ENCODE measurements around the gene IQSEC1. TPM values are rescaled to one million over a fixed set of nuclear protein-coding genes. Genes with fewer than 3 reads are reported as not detected.

The IQSEC1 gene
- total and polyA plus RNA-seq, 7 experiments from 2014 or later, result 21.1 to 163 (median 70.2) TPM

GRCh38 chr3:12995389-12996180, 77.6 kb downstream of the IQSEC1 start:
- H3K36me3 Mint-ChIP-seq, result peaks cover 0 to 21% (median 7%) of the 10 kb centered on the region in 5 donors
- peaks cover 0 to 11% (median 0%) of the 10 kb centered on the region in 3 experiments for H3K36me3 ChIP-seq (ENCODE audit: control insufficient read depth in 2 of 3, insufficient read depth in 3 of 3, low read length in 3 of 3)
- POLR2A ChIA-PET, result interaction anchor here (0.6 to 2.9 kb wide), 10 partner anchors 8 to 108 kb away, joined by 3 to 20 read pairs (median 4); no protein-coding TSS in a partner anchor
- peak overlapping the region; percentile 77 for H3K27ac ChIP-seq (ENCODE audit: low read depth, low read length)
- peaks cover 30 to 80% (median 71%) of the 10 kb centered on the region in 7 donors for H3K4me1 Mint-ChIP-seq
- intact Hi-C loops (cut with micrococcal nuclease), result loop anchor here (1.0 to 2.0 kb wide), 6 partner anchors 11 to 127 kb away; no protein-coding TSS in a partner anchor
- H3K4me1 ChIP-seq (ENCODE audit: control insufficient read depth in 2 of 2, insufficient read depth in 2 of 2, low read length in 2 of 2), result peaks cover 20 to 28% of the 10 kb centered on the region in 2 donors
- H3K4me3 Mint-ChIP-seq, result peak overlapping the region; percentile 71 to 97 (median 95)
- H3K4me3 ChIP-seq (ENCODE audit: low read length), result peak overlapping the region; percentile 69
- peaks cover 0 to 5% (median 0%) of the 10 kb centered on the region in 5 donors for H3K27me3 Mint-ChIP-seq
- peak in 1 of 9 donors; percentile 3 for DNase-seq
- H3K9me3 ChIP-seq (ENCODE audit: control insufficient read depth in 2 of 3, low read length in 3 of 3), result no peaks in the 10 kb centered on the region
- no peaks in the 10 kb centered on the region for H3K27me3 ChIP-seq (ENCODE audit: control insufficient read depth in 2 of 2, insufficient read depth in 2 of 2, low read length in 2 of 2)
- no peak for ATAC-seq
- H3K9me3 Mint-ChIP-seq, result peaks cover 0 to 1% (median 0%) of the 10 kb centered on the region in 11 donors
- H3K27ac Mint-ChIP-seq, result peak overlapping the region; percentile 6 to 94 (median 89)
- CTCF ChIA-PET, result interaction anchor here (0.6 to 2.8 kb wide), 15 partner anchors 9 to 97 kb away, joined by 3 to 23 read pairs (median 4); no protein-coding TSS in a partner anchor

- H3K27ac ChIP-seq (ENCODE audit: low read depth, low read length), result peak overlapping the region; percentile 77
- ATAC-seq (peak; percentile 86), DNase-seq (peak; percentile 76 to 92 (median 83))
- ChIA-PET CTCF (interaction anchor here (1.0 to 2.8 kb wide), 9 partner anchors 10 to 93 kb away, joined by 3 to 23 read pairs (median 7); no protein-coding TSS in a partner anchor), POLR2A (interaction anchor here (0.9 to 2.9 kb wide), 9 partner anchors 9 to 76 kb away, joined by 3 to 20 read pairs (median 4); no protein-coding TSS in a partner anchor)
- H3K4me3 ChIP-seq (ENCODE audit: low read length), result peak overlapping the region; percentile 69
- no peaks in the 10 kb centered on the region for H3K27me3 ChIP-seq (ENCODE audit: control insufficient read depth in 2 of 2, insufficient read depth in 2 of 2, low read length in 2 of 2)
- Mint-ChIP-seq H3K4me1 (peaks cover 23 to 80% (median 71%) of the 10 kb centered on the region in 7 donors), H3K9me3 (peaks cover 0 to 1% (median 0%) of the 10 kb centered on the region in 11 donors), H3K27me3 (peaks cover 0 to 5% (median 0%) of the 10 kb centered on the region in 5 donors), H3K4me3 (peak overlapping the region; percentile 91 to 97 (median 95)), H3K27ac (peak overlapping the region; percentile 85 to 96 (median 90)), H3K36me3 (peaks cover 0 to 22% (median 6%) of the 10 kb centered on the region in 5 donors)
- H3K4me1 ChIP-seq (ENCODE audit: control insufficient read depth in 2 of 2, insufficient read depth in 2 of 2, low read length in 2 of 2), result peaks cover 20 to 30% of the 10 kb centered on the region in 2 donors
- no peaks in the 10 kb centered on the region for H3K9me3 ChIP-seq (ENCODE audit: control insufficient read depth in 2 of 3, low read length in 3 of 3)
- peaks cover 0 to 11% (median 0%) of the 10 kb centered on the region in 3 experiments for H3K36me3 ChIP-seq (ENCODE audit: control insufficient read depth in 2 of 3, insufficient read depth in 3 of 3, low read length in 3 of 3)
- intact Hi-C loops (cut with micrococcal nuclease), result loop anchor here (1.0 to 2.0 kb wide), 7 partner anchors 10 to 126 kb away; partner anchors contain the start of gene IQSEC1 (in 1 of the 2)
These were observed 78.4 kb downstream of the IQSEC1 start for GRCh38 chr3:12994607-12995388.

- peaks cover 20 to 26% of the 10 kb centered on the region in 2 donors for H3K4me1 ChIP-seq (ENCODE audit: control insufficient read depth in 2 of 2, insufficient read depth in 2 of 2, low read length in 2 of 2)
These were observed 78.9 kb downstream of the IQSEC1 start for GRCh38 chr3:12994357-12994606.

GRCh38 chr3:12993517-12994356, 79.5 kb downstream of the IQSEC1 start:
- Mint-ChIP-seq H3K4me3 (peak overlapping the region in 9 of 10 donors; percentile 91 to 97 (median 95)), H3K9me3 (peaks cover 0 to 1% (median 0%) of the 10 kb centered on the region in 11 donors), H3K27me3 (peaks cover 0 to 5% (median 0%) of the 10 kb centered on the region in 5 donors), H3K36me3 (peaks cover 0 to 20% (median 6%) of the 10 kb centered on the region in 5 donors), H3K4me1 (peaks cover 23 to 80% (median 71%) of the 10 kb centered on the region in 7 donors), H3K27ac (peak overlapping the region in 1 of 9 donors; percentile 9)
- Histone ChIP-seq H3K9me3 (ENCODE audit: control insufficient read depth in 2 of 3, low read length in 3 of 3) (no peaks in the 10 kb centered on the region), H3K4me1 (ENCODE audit: control insufficient read depth in 2 of 2, insufficient read depth in 2 of 2, low read length in 2 of 2) (peaks cover 20 to 28% of the 10 kb centered on the region in 2 donors), H3K27ac (ENCODE audit: low read depth, low read length) (peak overlapping the region; percentile 77), H3K36me3 (ENCODE audit: control insufficient read depth in 2 of 3, insufficient read depth in 3 of 3, low read length in 3 of 3) (peaks cover 0 to 11% (median 0%) of the 10 kb centered on the region in 3 experiments), H3K27me3 (ENCODE audit: control insufficient read depth in 2 of 2, insufficient read depth in 2 of 2, low read length in 2 of 2) (no peaks in the 10 kb centered on the region), H3K4me3 (ENCODE audit: low read length) (peak overlapping the region; percentile 69)
- intact Hi-C loops (cut with micrococcal nuclease), result loop anchor here (1.0 to 2.0 kb wide), 2 partner anchors 75 to 80 kb away; partner anchors contain the start of gene IQSEC1 (in 1 of the 2)
- DNase-seq, result peak in 4 of 9 donors; percentile 21 to 35 (median 27)
- POLR2A ChIA-PET, result interaction anchor here (1.0 to 2.9 kb wide), 5 partner anchors 13 to 25 kb away, joined by 4 to 20 read pairs (median 5); no protein-coding TSS in a partner anchor
- CTCF ChIA-PET, result interaction anchor here (0.6 to 2.8 kb wide), 5 partner anchors 12 to 127 kb away, joined by 4 to 23 read pairs (median 7); no protein-coding TSS in a partner anchor
- peak; percentile 12 for ATAC-seq

More at GRCh38 chr3:12994357-12994606, 78.9 kb downstream of the IQSEC1 start:
- peak overlapping the region; percentile 77 for H3K27ac ChIP-seq (ENCODE audit: low read depth, low read length)
- DNase-seq (peak in 1 of 9 donors; percentile 9), ATAC-seq (peak; percentile 7)
- ChIA-PET CTCF (interaction anchor here (1.2 to 2.8 kb wide), 6 partner anchors 11 to 21 kb away, joined by 4 to 23 read pairs (median 8); no protein-coding TSS in a partner anchor), POLR2A (interaction anchor here (1.2 to 2.9 kb wide), 4 partner anchors 10 to 57 kb away, joined by 4 to 20 read pairs (median 14); no protein-coding TSS in a partner anchor)
- peaks cover 0 to 21% (median 6%) of the 10 kb centered on the region in 5 donors for H3K36me3 Mint-ChIP-seq
- no peaks in the 10 kb centered on the region for H3K27me3 ChIP-seq (ENCODE audit: control insufficient read depth in 2 of 2, insufficient read depth in 2 of 2, low read length in 2 of 2)
- intact Hi-C loops (cut with micrococcal nuclease), result loop anchor here (1.0 to 2.0 kb wide), 2 partner anchors 75 to 79 kb away; partner anchors contain the start of gene IQSEC1 (in 1 of the 2)
- no peaks in the 10 kb centered on the region for H3K9me3 ChIP-seq (ENCODE audit: control insufficient read depth in 2 of 3, low read length in 3 of 3)
- H3K4me1 Mint-ChIP-seq, result peaks cover 20 to 80% (median 71%) of the 10 kb centered on the region in 7 donors
- H3K27me3 Mint-ChIP-seq, result peaks cover 0 to 5% (median 0%) of the 10 kb centered on the region in 5 donors
- H3K4me3 ChIP-seq (ENCODE audit: low read length), result peak overlapping the region; percentile 69
- peaks cover 0 to 1% (median 0%) of the 10 kb centered on the region in 11 donors for H3K9me3 Mint-ChIP-seq
- H3K4me3 Mint-ChIP-seq, result peak overlapping the region; percentile 91 to 97 (median 95)
- peak overlapping the region in 3 of 9 donors; percentile 87 to 94 (median 92) for H3K27ac Mint-ChIP-seq
- peaks cover 0 to 11% (median 0%) of the 10 kb centered on the region in 3 experiments for H3K36me3 ChIP-seq (ENCODE audit: control insufficient read depth in 2 of 3, insufficient read depth in 3 of 3, low read length in 3 of 3)

All from naive thymus-derived CD4-positive, alpha-beta T cell (primary cell).